Stimulated activated CD4-positive, alpha-beta T cell treated with anti-CD3 and anti-CD28 coated beads, Interleukin-1b, Interleukin-23, amount 100 ng/mL, for 1 hour (primary cell): ENCODE data around the gene KCNQ1.
A peak's percentile ranks its signal among the peaks of the same experiment; 100 is the strongest.

Experiments used
- DNase-seq, 2 donors: peaks; one replicate each; pipeline ENCODE4 v3.0.0-alpha.2; 2020; ENCODE audit warnings: low read depth in 2 of 2

The KCNQ1 gene

GRCh38 chr11:2444821-2445745, at the start of gene KCNQ1:
TSS of gene KCNQ1 (plus strand) at chr11:2445008. CDS start at chr11:2445099, 91 bp downstream.
- no peak for DNase-seq

GRCh38 chr11:2395211-2395730, 49.5 kb upstream of the KCNQ1 start:
- no peak for DNase-seq

- no peak for DNase-seq
Observed at GRCh38 chr11:2395856-2396255, 49.0 kb upstream of the KCNQ1 start.

GRCh38 chr11:2396471-2396870, 48.3 kb upstream of the KCNQ1 start:
- no peak for DNase-seq

- no peak for DNase-seq
Observed at GRCh38 chr11:2397005-2397404, 47.8 kb upstream of the KCNQ1 start.

GRCh38 chr11:2398664-2399355, 46.0 kb upstream of the KCNQ1 start:
- no peak for DNase-seq

GRCh38 chr11:2399488-2400068, 45.2 kb upstream of the KCNQ1 start:
- DNase-seq: no peak

GRCh38 chr11:2400069-2400761, 44.6 kb upstream of the KCNQ1 start, which contains the start of gene TSSC4:
TSS of gene TSSC4 (plus strand) at chr11:2400750. CDS start at chr11:2402634, 1,884 bp downstream.
- peak; percentile 98 to 99 for DNase-seq

GRCh38 chr11:2400762-2401435, 43.9 kb upstream of the KCNQ1 start:
- no peak for DNase-seq

GRCh38 chr11:2401436-2401984, 43.3 kb upstream of the KCNQ1 start:
- no peak for DNase-seq

- no peak for DNase-seq
Observed at GRCh38 chr11:2402106-2402505, 42.7 kb upstream of the KCNQ1 start.

- DNase-seq: no peak
Observed at GRCh38 chr11:2402890-2403645, 41.7 kb upstream of the KCNQ1 start.

GRCh38 chr11:2404735-2405196, 40.0 kb upstream of the KCNQ1 start:
- no peak for DNase-seq

- no peak for DNase-seq
Observed at GRCh38 chr11:2406451-2406850, 38.4 kb upstream of the KCNQ1 start.

- no peak for DNase-seq
Observed at GRCh38 chr11:2406878-2407410, 37.9 kb upstream of the KCNQ1 start.

- DNase-seq: no peak
Observed at GRCh38 chr11:2408671-2409070, 36.1 kb upstream of the KCNQ1 start.

GRCh38 chr11:2409126-2409525, 35.7 kb upstream of the KCNQ1 start:
- no peak for DNase-seq

- no peak for DNase-seq
Observed at GRCh38 chr11:2409611-2410468, 35.0 kb upstream of the KCNQ1 start.

GRCh38 chr11:2410616-2411015, 34.2 kb upstream of the KCNQ1 start:
- DNase-seq: no peak
